ENCODE data around the gene CYP1B1. TPM values are rescaled to one million over a fixed set of nuclear protein-coding genes. Genes with fewer than 3 reads are reported as not detected.
"Not testable (repeated sequence)": the region's sequence is repeated elsewhere in the genome, so short reads cannot be mapped to it uniquely, and the experiment has no call there.

CYP1B1 gene
- 14.1 TPM for total RNA-seq

DNA sequence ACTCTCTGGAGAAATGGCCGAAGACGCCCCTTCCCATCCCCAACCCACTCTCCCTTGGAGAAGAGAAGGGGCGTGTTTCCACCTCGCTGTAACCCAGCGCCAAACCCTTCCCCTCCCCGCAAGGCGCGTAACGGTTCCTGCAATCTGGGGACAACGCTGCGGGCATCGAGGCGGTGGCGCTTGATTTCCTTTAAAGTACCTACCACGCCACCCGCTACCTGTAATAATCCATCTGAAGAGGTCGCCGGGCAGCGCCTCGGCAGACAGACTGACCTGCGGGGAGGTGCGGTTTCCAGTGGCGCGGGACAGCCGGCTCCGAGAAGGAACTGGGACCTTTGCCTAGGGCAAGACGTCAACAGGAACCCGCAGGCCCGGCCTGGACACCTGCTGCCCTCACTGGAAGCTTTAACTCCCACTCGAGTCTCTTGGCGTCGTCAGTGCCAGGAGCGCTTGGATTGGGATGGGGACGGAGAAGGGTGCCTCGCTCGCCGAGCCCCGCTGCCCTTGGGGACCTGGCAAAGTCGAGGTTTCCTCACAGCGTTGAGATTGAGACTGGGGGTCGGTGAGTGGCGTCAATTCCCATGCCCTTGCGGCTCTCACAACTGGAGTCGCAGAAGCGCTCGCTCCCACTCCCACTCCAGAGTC is at the start of gene CYP1B1:
Gene CYP1B1, minus strand, starts transcription at position 645 of the 645 bp plus-strand sequence. CDS start 763 bp downstream, outside the sequence.
- DNase-seq, result no peak

DNA sequence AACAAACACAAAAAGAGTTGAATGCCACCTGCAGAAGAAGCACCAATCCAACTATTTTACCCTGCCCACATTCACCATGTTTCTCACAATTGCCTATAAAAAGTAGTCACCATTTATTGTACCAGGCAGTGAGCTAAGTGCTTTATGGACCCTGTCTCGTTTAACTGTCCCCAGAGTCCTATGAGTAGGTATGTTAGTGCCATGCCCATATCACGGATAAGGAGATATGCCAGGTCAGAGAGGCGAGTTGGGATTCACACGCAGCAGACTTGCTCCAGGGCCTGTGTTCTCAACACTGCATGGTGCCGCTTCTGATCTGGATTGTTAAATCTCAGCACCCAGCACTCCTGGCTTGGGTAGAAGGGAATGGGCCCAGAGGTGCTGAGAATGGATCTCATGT is 49.1 kb upstream of the CYP1B1 start:
- no peak for DNase-seq

DNA sequence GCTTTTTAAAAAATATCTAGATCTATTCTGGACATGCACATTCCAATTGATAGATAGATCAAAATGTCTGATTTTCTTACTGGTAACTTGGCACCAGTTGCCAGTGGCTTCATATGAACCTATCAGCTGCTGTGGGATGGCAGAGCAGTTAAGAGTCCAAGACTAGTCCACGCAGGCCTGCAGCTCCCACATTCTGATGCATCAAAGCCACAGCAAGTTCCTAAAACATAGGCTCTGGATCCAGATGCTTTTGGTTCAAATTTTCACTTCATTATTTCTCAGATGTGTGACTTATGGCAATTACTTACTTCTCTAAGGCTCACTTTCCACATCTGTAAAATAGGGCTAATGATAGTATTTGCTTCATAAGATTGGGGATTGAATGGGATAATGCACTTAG is 48.0 kb upstream of the CYP1B1 start:
- DNase-seq, result no peak

DNA sequence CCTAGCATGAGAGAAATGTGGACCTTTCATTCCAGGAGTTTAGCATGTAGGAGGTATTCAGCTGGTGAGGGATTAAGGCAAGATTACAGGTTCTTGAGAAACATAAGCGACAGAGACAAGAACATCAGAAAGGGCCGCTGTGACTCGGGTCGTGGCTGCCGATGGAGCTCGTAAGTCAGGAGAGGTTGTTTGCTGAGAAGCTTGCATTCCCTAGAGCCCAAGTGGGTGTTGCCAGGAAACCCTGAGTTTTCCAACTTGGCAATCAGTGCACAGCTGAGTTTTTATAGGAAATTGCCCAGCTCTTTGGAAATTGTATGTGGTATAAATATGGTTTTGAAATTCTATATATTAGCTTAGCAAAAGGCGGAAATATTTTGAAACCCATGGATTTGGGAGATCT is 46.4 kb upstream of the CYP1B1 start:
- DNase-seq, result no peak

DNA sequence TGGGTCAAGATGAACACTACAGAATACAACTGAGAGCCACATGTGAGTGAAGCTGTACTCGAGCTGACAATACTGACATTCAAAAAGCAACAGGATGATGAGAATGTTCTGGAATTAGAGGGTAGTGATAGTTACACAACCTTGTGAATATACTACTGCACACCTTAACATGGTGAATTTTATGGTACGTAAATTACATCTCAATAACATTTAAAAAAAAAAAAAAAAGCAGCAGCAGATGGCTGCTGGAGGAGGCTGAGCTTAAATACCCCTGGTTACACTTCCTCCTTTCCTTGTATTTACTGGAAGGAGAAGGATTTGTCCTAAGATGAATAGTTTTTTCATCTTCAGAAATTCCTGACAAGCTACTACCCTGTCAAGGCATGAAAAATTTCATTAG is 45.5 kb upstream of the CYP1B1 start:
- no peak for DNase-seq

DNA sequence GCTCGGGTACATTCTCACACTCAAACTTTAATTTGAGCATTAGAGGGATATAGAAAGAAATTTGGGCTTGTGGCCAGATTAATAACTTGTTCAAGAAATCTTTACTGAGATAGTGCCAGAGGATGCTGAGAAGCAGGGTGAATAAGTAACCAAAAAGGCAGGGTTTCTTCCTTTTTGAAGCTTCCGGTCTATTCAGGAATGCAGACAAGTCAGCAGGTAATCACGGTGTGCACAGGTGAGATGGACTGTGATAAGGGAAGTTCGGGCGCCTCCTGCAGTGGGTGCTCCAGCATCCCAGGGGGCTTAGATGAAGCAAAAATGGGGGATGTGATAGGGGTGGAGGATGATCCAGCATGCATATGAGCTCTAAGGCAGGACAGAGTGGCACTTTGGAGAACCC is 44.9 kb upstream of the CYP1B1 start:
- no peak for DNase-seq

DNA sequence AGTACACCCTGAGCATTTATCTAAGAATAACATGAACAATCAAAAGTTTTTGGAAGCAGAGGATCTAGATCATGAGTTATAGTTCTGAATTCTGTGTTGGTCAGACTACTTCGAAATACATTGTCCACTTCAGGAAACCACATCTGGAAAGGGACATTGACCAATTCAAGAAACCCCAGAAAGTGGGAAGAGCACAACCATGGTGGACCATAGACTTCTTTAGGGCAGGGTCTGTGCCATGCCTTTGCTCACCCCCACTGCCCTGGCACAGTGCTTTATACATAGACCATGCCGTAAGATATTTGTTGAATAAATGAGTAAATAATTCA is 44.3 kb upstream of the CYP1B1 start:
- no peak for DNase-seq

DNA sequence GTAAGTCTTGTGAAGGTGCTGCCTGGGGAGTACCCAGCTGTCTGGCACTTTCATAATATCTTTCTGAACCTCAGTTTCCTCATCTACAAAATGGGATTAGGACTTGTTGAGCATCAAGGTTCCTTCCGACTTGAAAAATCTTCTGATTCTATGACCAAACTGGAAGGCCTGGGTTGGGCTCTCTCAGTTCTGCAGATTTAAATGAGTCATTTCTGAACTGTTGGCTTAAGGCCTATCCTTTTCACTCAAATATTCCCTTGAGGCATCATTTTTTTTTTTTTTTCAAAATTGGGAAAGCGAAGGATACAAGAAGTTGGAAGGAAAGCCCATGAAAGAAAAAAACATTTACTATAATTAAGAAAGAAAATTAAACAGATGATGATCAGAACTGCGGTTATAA is 40.8 kb upstream of the CYP1B1 start:
- peak; percentile 28 for DNase-seq

DNA sequence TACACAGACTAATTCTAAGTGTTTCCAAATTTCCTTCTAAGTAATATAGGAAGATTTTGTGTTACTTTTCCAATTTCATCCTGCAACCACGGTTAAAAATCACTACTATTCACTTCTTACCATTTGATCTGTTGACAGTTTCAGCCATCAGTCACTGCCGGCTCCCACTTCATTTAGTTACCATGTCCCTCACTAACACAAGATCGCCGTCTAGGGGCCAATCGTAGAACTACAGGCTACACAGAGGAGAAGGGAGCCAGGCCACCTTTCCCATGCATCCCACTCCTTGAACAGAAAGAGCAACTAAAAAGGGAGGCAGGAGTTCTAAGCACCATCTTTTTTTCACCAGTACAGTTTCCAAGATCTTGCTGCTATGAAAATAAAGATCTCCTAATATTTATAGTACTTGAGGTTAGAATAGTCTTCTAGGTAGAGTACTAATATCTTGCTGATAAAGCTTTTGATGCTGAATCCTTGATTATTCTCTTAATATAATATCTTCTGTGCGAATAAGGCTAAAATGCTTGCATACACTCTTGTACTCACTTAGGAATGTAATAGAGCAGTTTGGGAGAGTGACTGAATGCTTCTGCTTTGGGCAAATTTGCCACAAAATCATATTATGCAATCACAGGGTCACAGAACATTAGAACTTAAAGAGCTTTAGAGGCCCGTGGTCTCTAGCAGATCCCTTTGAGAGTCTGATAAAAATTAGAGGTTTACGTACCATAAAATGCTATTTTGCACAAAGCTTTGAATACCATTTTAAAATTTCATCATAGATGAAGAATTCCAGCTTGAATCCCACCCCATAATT is 39.5 kb upstream of the CYP1B1 start:
- DNase-seq, result peak; percentile 54

DNA sequence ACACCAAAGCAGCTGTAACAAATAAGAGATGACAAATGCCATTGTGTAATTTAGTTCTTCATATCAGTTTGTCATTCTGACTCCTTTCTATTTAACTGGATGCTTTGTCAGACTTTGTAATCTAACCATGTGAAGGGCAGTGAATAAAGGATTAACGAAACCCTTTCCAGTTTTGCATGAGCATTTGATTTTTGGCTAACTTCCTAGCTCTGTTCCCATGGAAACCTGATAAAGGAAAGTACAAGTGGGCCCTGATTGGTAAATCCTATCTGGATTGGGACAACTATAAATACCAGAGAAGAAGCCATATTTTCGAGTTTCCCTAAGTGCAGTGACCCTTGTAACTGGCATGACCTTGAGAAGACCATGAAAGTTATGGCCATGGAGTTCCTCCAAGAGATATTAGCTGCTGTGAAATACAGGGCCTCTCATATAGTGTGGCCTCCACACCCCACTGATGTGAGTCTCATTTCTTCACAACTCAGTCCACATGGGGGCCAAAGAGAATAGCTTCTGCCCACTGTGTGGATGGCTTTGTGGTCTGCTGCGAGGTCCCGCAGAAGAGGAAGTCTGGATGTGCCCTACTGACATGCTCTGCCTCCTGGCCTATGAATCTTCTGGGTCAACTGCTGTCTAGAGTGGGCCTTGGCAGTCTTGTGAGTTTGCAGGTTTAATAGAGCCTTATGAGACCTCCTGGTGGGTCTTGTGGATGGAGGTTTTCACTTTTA is 38.2 kb upstream of the CYP1B1 start:
- DNase-seq, result no peak

DNA sequence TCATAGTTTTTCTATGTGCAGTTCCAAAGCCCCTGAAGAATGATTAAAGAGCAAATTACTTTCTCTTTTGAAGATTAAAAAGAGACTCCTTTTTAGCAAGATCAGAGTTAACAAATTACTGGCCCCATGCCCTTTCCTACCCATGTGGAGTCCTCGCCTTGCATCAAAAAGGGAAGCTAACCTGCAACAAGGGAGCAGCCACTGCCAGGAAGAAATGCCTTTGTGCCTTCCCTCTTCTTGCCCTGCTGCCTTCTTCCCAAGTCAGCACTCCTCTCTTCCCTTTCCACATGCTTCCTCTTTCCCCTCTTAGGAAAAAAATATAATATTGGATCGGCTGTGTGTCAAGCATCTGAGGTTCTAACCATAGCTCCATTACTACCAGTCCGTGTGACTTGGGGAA is 37.1 kb upstream of the CYP1B1 start:
- no peak for DNase-seq

DNA sequence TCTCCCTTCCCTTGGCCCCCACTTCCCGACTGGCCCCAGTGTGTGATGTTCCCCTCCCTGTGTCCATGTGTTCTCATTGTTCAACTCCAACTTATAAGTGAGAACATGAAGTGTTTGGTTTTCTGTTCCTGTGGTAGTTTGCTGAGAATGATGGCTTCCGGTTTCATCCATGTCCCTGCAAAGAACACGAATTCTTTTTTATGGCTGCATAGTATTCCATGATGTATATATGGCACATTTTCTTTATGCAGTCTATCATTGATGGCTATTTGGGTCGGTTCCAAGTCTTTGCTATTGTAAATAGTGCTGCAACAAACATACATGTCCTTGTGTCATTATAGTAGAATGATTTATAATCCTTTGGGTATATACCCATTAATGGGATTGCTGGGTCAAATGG is 35.4 kb upstream of the CYP1B1 start:
- DNase-seq, result not testable (repeated sequence)

DNA sequence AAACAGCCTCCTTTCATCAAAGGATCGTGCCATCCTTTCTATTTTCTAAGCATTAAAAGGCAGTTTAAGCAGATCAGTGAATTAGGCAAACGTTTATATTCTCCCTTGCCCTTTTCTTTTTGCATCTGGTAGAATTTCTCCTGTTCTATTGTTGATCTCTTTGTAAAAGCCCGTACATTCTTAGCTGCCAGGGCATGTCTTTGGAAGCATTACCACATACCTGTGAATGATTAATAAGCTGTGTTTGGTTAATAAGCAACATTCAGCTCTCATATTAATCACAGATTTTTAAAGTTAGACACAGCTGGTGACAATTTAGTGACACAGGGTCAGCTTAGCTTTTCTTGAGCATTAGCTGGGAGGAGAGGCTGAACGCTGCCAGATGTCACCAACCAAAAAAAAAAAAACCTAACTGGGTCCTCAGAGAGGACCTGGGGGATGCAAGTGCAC is 33.8 kb upstream of the CYP1B1 start:
- peak; percentile 38 for DNase-seq

DNA sequence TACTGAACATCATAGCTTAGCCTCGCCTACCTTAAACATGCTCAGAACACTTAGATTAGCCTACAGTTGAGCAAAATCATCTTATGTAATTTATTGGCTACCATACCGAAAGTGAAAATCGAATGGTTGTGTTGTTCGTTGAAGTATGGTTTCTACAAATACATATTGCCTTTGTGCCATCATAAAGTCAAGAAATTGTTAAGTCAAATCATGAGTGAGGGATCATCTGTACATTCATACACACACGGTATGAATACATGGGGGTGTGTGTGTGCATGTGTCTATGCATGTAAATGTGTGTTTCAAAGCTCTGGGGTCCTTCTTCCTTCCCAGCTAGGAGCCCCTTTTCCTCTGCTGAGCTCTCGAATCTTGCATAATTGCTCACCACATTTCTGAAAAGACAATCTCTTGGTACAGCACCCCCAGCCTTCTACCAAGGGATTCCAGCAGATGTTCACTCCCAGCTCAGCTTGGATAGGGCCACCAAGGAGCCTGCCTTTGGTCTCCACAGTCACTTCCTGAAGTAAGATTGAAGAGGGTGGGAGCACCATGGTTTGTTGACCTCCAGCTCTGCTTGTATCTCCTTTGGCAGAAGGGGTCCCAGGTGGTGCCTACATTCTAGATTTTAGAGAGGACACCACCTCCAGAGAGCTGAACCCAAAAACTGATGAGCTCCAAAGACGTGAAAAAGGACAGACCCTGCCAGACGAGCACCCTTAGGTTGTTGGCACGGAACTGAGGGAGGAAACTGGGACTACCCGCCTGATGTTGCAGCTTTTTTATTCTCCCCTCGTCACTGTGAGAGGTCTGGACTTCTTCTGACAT is 33.2 kb upstream of the CYP1B1 start:
- DNase-seq, result no peak

DNA sequence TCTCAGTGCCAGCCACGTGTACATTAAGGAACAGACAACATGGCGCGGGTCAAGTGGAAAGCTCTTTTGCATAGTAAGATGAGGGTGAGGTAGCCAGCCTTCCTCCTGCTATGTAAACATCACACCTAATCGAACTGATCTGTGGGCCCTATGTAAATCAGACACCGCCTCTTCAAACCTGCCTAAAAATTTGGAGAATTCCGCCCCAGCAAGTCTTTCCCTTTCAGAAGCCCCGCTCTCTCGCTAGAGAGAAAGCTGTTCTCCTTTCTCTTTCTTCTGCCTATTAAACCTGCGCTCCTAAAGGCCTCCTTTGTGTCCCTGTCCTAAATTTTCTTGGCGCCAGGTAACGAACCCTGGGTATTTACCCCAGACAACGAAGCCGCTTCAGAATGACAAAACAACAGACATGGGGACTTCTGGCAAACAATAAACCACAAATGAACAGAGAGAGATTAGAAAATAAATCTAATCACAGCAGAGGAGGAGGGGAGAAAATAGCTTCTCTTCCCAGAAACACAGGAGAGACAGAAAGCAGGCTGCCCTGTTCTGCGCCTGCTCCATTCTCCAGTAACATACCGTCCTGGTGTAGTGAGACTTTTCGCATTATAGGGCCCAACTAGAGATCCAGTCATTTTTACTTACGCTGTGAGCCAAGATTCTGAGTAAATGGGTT is 31.9 kb upstream of the CYP1B1 start:
- no peak for DNase-seq

DNA sequence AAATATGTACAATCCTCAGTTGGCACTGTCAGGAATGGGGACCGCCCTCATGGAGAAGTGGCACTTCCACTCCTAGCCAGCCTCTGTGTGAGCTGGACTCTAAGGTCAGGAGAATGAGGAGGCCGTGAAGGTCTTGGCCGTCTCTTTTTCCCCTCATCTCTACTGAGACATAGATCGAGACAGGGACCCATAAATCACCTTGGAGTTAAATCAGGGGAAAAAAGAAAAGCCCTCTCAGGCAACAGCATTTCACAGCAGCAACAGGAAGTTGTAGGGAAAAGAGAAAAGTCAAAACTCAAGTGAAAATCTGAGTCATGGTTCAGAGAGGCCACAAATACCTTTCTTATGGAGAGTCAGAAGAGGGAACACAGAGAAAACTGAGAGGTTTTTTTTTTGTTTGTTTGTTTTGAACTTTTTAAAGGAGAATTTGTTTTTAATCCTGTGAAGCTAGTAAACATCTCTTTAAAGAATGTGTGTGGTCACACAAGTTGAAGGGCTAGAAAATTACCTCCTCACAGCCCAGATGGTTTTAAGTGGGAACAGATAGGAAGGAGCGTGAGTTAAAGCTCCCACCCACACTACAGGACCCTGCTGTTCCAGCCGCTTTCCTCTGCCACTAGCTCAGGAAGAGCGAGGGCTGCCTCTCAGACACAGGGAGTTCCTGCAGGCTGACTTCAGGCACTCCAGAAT is 30.6 kb upstream of the CYP1B1 start:
- peak; percentile 85 for DNase-seq

DNA sequence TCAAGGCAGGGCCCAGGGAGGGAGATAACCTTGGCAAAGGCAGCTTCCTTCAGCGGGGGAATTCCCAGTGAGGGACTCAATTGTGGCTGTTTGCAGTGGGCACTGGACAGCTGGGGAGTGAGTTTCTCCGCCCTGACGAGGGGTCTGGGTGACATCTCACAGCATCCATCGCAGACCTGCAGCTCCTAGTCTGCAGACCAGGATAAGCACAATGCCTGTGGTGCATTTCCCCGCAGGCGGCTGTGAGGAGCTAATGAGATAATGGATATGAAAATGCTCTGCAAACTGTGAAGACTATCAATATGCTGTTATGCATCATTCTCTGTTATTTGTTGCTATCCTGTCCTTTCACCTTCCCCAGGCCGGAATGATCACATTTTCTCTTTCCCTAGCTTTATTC is 30.0 kb upstream of the CYP1B1 start:
- no peak for DNase-seq

DNA sequence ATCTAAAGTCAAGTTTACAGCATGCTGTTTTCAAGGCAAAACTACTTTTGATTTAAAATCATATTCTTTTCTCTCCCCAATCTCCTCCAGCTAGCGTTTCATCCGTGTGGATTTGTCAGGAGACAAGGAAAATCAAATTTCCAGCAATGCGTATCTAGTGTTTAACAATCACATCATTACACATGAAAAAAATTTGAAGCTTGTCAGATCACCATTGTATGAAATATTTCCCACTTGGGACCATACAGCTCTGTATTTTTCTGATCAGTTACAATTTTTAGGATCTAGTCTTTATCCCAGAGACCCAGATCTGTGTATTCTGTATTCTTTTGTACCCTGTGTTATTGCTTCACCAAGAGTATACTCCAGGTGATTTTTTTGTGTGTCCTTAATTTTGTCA is 28.6 kb upstream of the CYP1B1 start:
- no peak for DNase-seq

DNA sequence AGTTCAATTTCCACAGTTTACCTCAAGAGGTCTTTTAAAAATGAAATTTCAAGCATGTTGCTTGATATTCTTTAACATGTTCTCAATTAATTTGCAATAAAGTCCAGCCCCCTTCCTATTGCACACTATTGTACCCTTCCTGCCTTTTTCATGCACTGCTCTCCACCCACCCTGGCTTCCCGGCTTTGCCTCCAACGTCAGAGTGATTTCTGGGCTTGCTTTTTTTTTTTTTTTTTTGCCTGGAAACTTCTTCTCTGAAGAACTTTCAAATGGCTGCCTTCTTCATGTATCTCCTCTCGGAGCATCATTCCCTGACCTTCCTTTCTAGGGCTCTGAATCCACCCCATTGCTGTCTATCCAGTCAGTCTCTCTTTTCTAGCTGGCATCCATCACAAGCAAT is 24.4 kb upstream of the CYP1B1 start:
- no peak for DNase-seq

DNA sequence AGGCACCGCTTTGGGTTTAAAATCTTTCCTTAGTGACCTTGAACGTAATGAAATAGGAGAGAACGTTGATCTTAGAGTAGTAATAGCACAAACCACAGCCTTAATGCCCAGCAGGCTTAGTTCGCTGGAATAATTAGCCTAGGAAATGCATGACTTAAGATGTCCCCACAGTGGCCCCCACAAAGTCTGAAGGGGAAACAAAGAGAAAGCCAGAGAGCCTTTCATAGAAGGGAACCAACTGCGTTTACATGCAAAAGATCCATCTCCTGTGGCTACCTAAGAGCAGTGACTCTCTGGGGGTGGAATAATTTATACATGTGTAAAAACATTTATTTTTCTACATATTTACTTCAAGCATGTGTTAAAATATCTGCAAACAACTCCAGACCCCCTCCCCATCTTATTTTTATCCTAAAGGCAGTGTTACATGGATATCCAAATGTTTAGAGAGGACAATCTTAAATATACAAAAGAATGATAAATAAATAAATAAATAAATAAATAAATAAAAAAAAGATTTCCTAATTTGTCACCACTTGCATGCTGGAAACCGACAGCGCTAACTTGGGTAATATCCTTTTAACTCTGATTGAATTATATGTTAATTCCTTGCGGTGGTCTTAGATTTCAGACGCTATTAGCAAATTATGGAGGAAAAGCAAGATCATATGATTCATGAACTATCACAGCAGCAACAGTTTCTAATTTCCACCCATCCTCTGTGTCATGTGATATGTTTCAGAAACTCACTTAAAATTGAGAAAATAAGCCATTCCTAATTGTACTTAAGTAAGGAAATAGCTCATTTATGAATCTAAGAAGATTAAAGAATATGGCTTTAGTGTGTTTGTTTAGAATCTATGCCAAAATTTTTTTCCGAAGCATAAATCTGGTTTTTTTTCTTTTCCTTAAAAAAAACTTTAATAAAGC is 23.4 kb upstream of the CYP1B1 start:
- no peak for DNase-seq
